Measurements from ENCODE around the gene SH3TC1. TPM values are rescaled to one million over a fixed set of nuclear protein-coding genes. Genes with fewer than 3 reads are reported as not detected.

The SH3TC1 gene
- total RNA-seq, 2 experiments from 2014 or later, result 119 to 127 TPM

DNA sequence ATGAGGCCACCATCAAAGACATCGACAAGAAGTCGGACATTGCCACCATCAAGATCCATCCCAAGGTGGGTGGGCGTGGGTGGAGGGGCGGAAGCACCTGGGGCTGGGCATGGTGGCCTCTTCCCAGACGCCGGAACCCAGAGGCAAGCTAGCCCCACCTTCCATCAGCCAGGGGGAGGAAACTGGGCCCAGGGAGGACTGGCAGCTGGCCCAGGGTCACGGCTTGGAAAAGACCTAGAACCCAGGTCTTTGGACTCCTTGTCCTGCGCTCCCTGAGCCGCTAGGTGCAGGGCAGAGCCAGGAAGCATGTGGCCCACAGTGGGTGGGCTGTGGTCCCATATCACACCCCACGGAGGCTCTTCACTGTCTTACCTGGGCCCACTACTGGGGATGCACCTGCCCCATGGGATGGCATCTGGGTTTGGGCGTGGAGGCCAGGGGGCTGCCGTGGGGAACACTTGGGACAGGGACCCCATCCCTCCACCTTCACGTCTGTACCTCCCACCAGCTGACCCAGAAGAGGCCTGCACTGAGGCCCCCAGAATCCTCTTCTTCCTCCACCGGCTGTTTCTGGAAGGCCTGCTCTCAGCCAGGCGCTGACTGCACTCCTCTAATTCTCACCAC lies 87.7 kb downstream of the SH3TC1 start:
- Mint-ChIP-seq H3K4me1 (ENCODE audit: low read depth) (no peaks in the 10 kb centered on the region), H3K27ac (no peak overlapping the region), H3K27me3 (no peaks in the 10 kb centered on the region), H3K4me3 (no peak overlapping the region), H3K9me3 (no peaks in the 10 kb centered on the region), H3K36me3 (ENCODE audit: low read depth) (no peaks in the 10 kb centered on the region)
- Histone ChIP-seq H3K36me3 (ENCODE audit: insufficient read depth, low read length) (no peaks in the 10 kb centered on the region), H3K27ac (ENCODE audit: low read depth in 1 of 2, low read length in 2 of 2) (no peak overlapping the region), H3K9me3 (ENCODE audit: control insufficient read depth in 1 of 2, insufficient read depth in 1 of 2, low read length in 2 of 2) (no peaks in the 10 kb centered on the region), H3K4me1 (ENCODE audit: insufficient read depth, low read length) (no peaks in the 10 kb centered on the region), H3K4me3 (ENCODE audit: low read length) (no peak overlapping the region), H3K27me3 (ENCODE audit: control insufficient read depth in 1 of 2, insufficient read depth in 2 of 2, low read length in 2 of 2) (no peaks in the 10 kb centered on the region)
- POLR2A ChIA-PET, result no interaction called here
- CTCF ChIA-PET, result no interaction called here
- intact Hi-C loops (cut with DNase I, micrococcal nuclease), result no loop called here
- DNase-seq (no peak), ATAC-seq (ENCODE audit: poor library complexity) (no peak)
- TF ChIP-seq, protein P1, sequence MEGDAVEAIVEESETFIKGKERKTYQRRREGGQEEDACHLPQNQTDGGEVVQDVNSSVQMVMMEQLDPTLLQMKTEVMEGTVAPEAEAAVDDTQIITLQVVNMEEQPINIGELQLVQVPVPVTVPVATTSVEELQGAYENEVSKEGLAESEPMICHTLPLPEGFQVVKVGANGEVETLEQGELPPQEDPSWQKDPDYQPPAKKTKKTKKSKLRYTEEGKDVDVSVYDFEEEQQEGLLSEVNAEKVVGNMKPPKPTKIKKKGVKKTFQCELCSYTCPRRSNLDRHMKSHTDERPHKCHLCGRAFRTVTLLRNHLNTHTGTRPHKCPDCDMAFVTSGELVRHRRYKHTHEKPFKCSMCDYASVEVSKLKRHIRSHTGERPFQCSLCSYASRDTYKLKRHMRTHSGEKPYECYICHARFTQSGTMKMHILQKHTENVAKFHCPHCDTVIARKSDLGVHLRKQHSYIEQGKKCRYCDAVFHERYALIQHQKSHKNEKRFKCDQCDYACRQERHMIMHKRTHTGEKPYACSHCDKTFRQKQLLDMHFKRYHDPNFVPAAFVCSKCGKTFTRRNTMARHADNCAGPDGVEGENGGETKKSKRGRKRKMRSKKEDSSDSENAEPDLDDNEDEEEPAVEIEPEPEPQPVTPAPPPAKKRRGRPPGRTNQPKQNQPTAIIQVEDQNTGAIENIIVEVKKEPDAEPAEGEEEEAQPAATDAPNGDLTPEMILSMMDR (IDR thresholded peaks at IDR 0.05), result no peak

DNA sequence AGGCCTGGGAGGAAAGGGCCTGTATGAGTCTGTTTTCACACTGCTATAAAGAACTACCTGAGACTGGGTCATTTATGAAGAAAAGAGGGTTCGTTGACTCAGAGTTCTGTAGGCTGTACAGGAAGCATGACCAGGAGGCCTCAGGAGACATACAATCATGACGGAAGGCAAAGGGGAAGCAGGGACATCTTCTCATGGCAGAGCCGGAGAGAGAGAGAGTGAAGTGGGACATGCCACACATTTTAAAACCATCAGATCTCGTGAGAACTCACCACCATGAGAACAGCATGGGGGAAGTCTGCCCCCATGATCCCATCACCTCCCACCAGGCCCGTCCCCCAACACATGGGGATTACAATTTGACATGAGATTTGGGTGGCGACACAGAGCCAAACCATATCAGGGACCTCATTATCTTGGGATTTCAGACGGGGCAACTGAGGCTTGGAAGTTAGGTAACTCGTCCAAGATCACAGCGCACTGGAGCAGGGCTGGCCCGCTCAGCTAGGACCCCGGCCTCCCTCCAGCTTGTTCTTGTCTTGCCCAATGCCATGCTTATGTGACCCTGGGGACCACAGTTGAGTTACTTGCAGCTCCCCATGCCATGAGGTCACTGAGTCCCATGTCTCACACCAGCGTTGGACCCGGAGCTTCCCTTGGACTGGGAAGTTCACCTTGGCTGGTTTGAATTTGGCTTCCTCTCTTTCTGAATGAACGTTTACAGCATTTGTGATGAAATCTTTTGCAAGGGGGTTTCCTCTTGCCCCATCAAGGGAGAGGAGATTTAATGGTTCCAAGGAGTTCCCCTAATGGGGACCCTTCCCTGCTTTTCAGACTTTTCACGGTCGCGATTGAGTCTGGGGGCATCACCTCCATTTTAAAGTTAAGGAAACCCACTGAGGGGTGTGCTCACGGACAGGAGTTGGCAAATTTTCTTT lies 88.5 kb downstream of the SH3TC1 start:
- intact Hi-C loops (cut with DNase I, micrococcal nuclease), result no loop called here
- Mint-ChIP-seq H3K4me1 (ENCODE audit: low read depth) (no peaks in the 10 kb centered on the region), H3K9me3 (no peaks in the 10 kb centered on the region), H3K4me3 (no peak overlapping the region), H3K27ac (no peak overlapping the region), H3K27me3 (no peaks in the 10 kb centered on the region), H3K36me3 (ENCODE audit: low read depth) (no peaks in the 10 kb centered on the region)
- no peaks in the 10 kb centered on the region for H3K4me1 ChIP-seq (ENCODE audit: insufficient read depth, low read length)
- POLR2A ChIA-PET, result no interaction called here
- DNase-seq (no peak), ATAC-seq (ENCODE audit: poor library complexity) (no peak)
- no peaks in the 10 kb centered on the region for H3K27me3 ChIP-seq (ENCODE audit: control insufficient read depth in 1 of 2, insufficient read depth in 2 of 2, low read length in 2 of 2)
- no peak overlapping the region for H3K27ac ChIP-seq (ENCODE audit: low read depth in 1 of 2, low read length in 2 of 2)
- CTCF ChIA-PET, result interaction anchor here (0.7 kb wide), 1 partner anchor 57 kb away, joined by 3 read pairs; no protein-coding TSS in a partner anchor
- no peaks in the 10 kb centered on the region for H3K36me3 ChIP-seq (ENCODE audit: insufficient read depth, low read length)
- TF ChIP-seq, protein P1 (IDR thresholded peaks at IDR 0.05), result no peak
- H3K4me3 ChIP-seq (ENCODE audit: low read length), result no peak overlapping the region
- no peaks in the 10 kb centered on the region for H3K9me3 ChIP-seq (ENCODE audit: control insufficient read depth in 1 of 2, insufficient read depth in 1 of 2, low read length in 2 of 2)

DNA sequence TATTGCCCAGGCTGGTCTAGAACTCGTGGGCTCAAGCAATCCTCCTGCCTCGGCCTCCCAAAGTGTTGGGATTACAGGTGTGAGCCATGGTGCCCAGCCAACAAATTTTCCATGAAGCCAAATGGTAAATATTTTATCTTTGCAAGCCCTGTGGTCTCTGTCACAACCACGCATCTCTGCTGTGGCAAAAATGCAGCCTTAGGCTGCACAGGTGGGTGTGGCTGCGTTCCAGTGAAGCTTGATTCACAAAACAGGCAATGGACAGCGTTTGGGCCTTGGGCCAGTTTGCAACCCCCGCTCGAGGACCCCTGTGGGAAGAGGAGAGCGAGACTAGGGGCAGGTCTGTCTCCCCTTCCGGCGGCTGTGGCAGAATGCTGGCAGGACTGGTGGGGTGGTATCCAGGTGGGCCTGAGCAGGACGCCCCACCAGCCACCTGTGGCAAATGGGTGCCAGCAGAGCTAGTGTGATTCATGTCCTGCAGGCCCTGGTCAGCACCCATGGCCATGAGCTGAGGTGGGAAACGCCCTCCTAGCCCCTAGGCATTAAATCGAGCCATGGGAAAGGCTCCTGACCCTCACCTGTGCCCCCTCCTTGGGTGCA lies 90.2 kb downstream of the SH3TC1 start:
- Mint-ChIP-seq H3K9me3 (no peaks in the 10 kb centered on the region), H3K4me1 (ENCODE audit: low read depth) (no peaks in the 10 kb centered on the region), H3K27me3 (no peaks in the 10 kb centered on the region), H3K27ac (no peak overlapping the region), H3K4me3 (no peak overlapping the region), H3K36me3 (ENCODE audit: low read depth) (no peaks in the 10 kb centered on the region)
- ChIA-PET CTCF (no interaction called here), POLR2A (no interaction called here)
- peaks cover 0 to 4% of the 10 kb centered on the region in 2 experiments for H3K9me3 ChIP-seq (ENCODE audit: control insufficient read depth in 1 of 2, insufficient read depth in 1 of 2, low read length in 2 of 2)
- no peaks in the 10 kb centered on the region for H3K4me1 ChIP-seq (ENCODE audit: insufficient read depth, low read length)
- ATAC-seq (ENCODE audit: poor library complexity) (no peak), DNase-seq (no peak)
- H3K27ac ChIP-seq (ENCODE audit: low read depth in 1 of 2, low read length in 2 of 2), result no peak overlapping the region
- no peaks in the 10 kb centered on the region for H3K27me3 ChIP-seq (ENCODE audit: control insufficient read depth in 1 of 2, insufficient read depth in 2 of 2, low read length in 2 of 2)
- no peak overlapping the region for H3K4me3 ChIP-seq (ENCODE audit: low read length)
- intact Hi-C loops (cut with DNase I, micrococcal nuclease), result no loop called here
- TF ChIP-seq, protein P1 (IDR thresholded peaks at IDR 0.05), result no peak
- H3K36me3 ChIP-seq (ENCODE audit: insufficient read depth, low read length), result no peaks in the 10 kb centered on the region

Measured in CD4-positive, alpha-beta T cell (primary cell).